AG09309 (cell line): ENCODE measurements around the gene DNAH6.

ENCODE experiments used
- DNase-seq: peaks from one replicate; pipeline ENCODE4 v3.0.0-alpha.2; 2010; ENCODE audit warnings: low read depth
- H3K4me3 ChIP-seq: 2 replicates; pipeline ENCODE4 v1.5.1; 2011; ENCODE audit warnings: mild to moderate bottlenecking, low read depth, low read length, moderate library complexity; ENCODE audit not compliant: control insufficient read depth
- TF ChIP-seq, protein P1 (sequence below): IDR thresholded peaks from 2 replicates; pipeline ENCODE4 v1.5.1; 2011; ENCODE audit warnings: mild to moderate bottlenecking, low read depth, low read length, inconsistent platforms; ENCODE audit not compliant: insufficient read depth, control insufficient read depth; ENCODE audit errors: missing control alignments

Gene DNAH6

DNA sequence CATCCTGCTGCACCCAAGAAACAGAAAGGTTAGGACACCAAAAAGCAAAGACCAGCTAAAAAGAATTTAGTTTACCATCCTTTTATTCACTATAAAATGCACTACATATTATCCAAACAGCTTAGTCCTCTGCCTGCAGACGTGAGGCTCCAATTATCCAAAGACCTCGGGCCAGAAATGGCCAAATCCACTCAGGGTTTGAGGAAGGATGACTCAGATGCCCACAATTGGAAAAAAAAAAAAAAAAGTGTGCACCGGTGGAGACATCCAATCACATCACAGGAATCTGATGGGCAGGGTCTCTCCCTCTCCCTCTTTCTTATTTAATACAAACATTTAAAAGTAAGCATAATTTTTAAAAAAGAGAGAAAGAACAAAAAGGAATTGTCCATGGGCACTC lies 298.8 kb downstream of the DNAH6 start:
- DNase-seq, result no peak
- TF ChIP-seq, protein P1, sequence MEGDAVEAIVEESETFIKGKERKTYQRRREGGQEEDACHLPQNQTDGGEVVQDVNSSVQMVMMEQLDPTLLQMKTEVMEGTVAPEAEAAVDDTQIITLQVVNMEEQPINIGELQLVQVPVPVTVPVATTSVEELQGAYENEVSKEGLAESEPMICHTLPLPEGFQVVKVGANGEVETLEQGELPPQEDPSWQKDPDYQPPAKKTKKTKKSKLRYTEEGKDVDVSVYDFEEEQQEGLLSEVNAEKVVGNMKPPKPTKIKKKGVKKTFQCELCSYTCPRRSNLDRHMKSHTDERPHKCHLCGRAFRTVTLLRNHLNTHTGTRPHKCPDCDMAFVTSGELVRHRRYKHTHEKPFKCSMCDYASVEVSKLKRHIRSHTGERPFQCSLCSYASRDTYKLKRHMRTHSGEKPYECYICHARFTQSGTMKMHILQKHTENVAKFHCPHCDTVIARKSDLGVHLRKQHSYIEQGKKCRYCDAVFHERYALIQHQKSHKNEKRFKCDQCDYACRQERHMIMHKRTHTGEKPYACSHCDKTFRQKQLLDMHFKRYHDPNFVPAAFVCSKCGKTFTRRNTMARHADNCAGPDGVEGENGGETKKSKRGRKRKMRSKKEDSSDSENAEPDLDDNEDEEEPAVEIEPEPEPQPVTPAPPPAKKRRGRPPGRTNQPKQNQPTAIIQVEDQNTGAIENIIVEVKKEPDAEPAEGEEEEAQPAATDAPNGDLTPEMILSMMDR, result no peak
- no peak overlapping the region for H3K4me3 ChIP-seq

DNA sequence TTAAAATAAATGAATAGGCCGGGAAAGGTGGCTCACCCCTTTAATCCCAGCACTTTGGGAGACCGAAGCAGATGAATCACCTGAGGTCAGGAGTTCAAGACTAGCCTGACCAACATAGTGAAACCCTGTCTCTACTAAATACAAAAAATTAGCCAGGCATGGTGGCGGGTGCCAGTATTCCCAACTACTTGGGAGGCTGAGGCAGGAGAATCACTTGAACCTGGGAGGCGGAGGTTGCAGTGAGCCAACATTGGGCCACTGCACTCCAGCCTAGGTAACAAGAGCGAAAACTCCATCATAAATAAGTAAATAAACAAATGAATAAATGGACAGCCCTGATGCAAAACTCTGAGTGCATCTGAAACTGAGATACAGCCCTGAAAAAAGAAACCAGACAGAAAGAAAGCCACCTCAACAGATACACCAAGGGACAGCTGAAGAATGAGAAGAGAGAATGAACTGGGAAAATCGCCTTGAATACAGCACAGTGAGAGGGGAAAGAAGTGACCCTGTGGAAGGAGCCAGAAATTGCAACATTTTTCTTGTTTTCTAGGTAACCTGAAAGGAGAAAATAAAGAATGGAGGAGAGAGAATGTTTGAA lies 300.2 kb downstream of the DNAH6 start:
- no peak overlapping the region for H3K4me3 ChIP-seq
- TF ChIP-seq, protein P1, result no peak
- DNase-seq, result no peak

DNA sequence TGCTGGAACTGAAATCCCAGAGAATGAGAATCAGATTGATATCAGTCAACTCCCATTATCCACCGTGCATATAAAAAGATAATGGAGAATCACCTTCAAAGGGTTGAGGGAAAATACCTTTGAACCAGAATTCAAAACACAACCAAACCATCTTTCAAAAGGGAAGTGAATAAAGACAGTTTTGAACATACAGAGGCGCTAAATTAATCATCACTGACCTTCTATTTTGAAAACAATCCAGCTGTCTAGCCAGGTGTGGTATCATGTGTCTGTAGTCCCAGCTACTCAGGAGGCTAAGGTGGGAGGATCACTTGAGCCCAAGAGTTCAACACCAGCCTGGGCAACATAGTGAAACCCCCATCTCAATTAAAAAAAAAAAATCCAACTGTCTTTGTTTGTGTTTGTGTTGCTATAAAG lies 300.9 kb downstream of the DNAH6 start:
- H3K4me3 ChIP-seq, result no peak overlapping the region
- DNase-seq, result no peak

GRCh38 chr2:84821806-84822205 lies 305.5 kb downstream of the DNAH6 start:
- TF ChIP-seq, protein P1, result no peak
- DNase-seq, result no peak
- no peak overlapping the region for H3K4me3 ChIP-seq

More for the DNA sequence above, 300.9 kb downstream of the DNAH6 start:
- TF ChIP-seq, protein P1, result no peak

DNA sequence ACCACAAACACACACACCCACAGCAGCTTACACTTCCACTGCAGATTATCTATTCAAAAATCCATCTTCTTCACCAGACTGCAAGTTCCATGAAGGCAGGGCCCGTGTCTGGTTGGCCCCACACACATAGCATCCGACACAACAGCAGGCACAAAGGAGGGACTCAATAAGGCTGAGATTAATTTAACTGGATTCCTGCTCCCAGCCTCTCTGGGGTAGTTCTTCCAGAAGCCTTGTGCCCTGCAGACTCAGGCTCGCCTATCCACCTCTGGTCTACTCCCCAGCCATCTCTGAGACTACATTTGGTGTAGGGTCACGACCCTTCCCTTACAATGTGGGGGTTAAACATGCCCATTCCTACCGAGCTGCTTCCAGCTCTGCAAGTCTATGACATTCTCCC lies 306.9 kb downstream of the DNAH6 start:
- DNase-seq, result no peak
- TF ChIP-seq, protein P1, result no peak

GRCh38 chr2:84823788-84824187 lies 307.5 kb downstream of the DNAH6 start:
- DNase-seq, result no peak
- no peak overlapping the region for H3K4me3 ChIP-seq
- TF ChIP-seq, protein P1, result no peak

More for the DNA sequence above, 306.9 kb downstream of the DNAH6 start:
- no peak overlapping the region for H3K4me3 ChIP-seq
